ENCODE measurements around the gene AATK. TPM values are rescaled to one million over a fixed set of nuclear protein-coding genes. Genes with fewer than 3 reads are reported as not detected.
A peak's percentile ranks its signal among the peaks of the same experiment; 100 is the strongest.

AATK gene
- total and polyA plus RNA-seq, 4 experiments from 2014 or later: 0.09 to 2.1 (median 0.77) TPM

GRCh38 chr17:81139428-81139827, 26.6 kb downstream of the AATK start:
- Histone ChIP-seq H3K27me3 (ENCODE audit: insufficient read depth, low read length) (no peaks in the 10 kb centered on the region), H3K27ac (ENCODE audit: low read depth, low read length) (no peak overlapping the region), H3K4me3 (ENCODE audit: low read length in 2 of 2) (no peak overlapping the region), H3K4me1 (ENCODE audit: insufficient read depth, low read length) (no peaks in the 10 kb centered on the region), H3K36me3 (ENCODE audit: insufficient read depth, low read length) (no peaks in the 10 kb centered on the region), H3K9me3 (ENCODE audit: control insufficient read depth in 1 of 2, low read length in 2 of 2) (no peaks in the 10 kb centered on the region)
- ChIA-PET POLR2A (ENCODE audit: partially characterized antibody) (no interaction called here), CTCF (ENCODE audit: partially characterized antibody) (no interaction called here)
- intact Hi-C loops (cut with micrococcal nuclease): no loop called here
- Mint-ChIP-seq H3K36me3 (no peaks in the 10 kb centered on the region), H3K4me3 (no peak overlapping the region), H3K27ac (no peak overlapping the region), H3K4me1 (peaks cover 0 to 3% (median 0%) of the 10 kb centered on the region in 4 donors), H3K27me3 (peaks cover 2% of the 10 kb centered on the region in 2 donors), H3K9me3 (peaks cover 0 to 3% (median 0%) of the 10 kb centered on the region in 8 donors)
- DNase-seq: no peak

GRCh38 chr17:81138500-81138899, 27.5 kb downstream of the AATK start:
- H3K27ac ChIP-seq (ENCODE audit: low read depth, low read length): no peak overlapping the region
- no peaks in the 10 kb centered on the region for H3K9me3 ChIP-seq (ENCODE audit: control insufficient read depth in 1 of 2, low read length in 2 of 2)
- H3K27me3 ChIP-seq (ENCODE audit: insufficient read depth, low read length): no peaks in the 10 kb centered on the region
- H3K4me3 ChIP-seq (ENCODE audit: low read length in 2 of 2): no peak overlapping the region
- Mint-ChIP-seq H3K9me3 (peaks cover 0 to 3% (median 0%) of the 10 kb centered on the region in 8 donors), H3K4me1 (peaks cover 0 to 3% (median 0%) of the 10 kb centered on the region in 4 donors), H3K27ac (no peak overlapping the region), H3K36me3 (no peaks in the 10 kb centered on the region), H3K27me3 (peaks cover 2% of the 10 kb centered on the region in 2 donors), H3K4me3 (no peak overlapping the region)
- no peaks in the 10 kb centered on the region for H3K4me1 ChIP-seq (ENCODE audit: insufficient read depth, low read length)
- H3K36me3 ChIP-seq (ENCODE audit: insufficient read depth, low read length): no peaks in the 10 kb centered on the region
- CTCF ChIA-PET (ENCODE audit: partially characterized antibody): no interaction called here
- no peak for DNase-seq
- POLR2A ChIA-PET (ENCODE audit: partially characterized antibody): no interaction called here
- intact Hi-C loops (cut with micrococcal nuclease): no loop called here

- peaks cover 2% of the 10 kb centered on the region in 2 donors for H3K27me3 Mint-ChIP-seq
- H3K4me3 ChIP-seq (ENCODE audit: low read length in 2 of 2): no peak overlapping the region
- no peaks in the 10 kb centered on the region for H3K36me3 ChIP-seq (ENCODE audit: insufficient read depth, low read length)
- H3K9me3 ChIP-seq (ENCODE audit: control insufficient read depth in 1 of 2, low read length in 2 of 2): no peaks in the 10 kb centered on the region
- H3K27ac ChIP-seq (ENCODE audit: low read depth, low read length): no peak overlapping the region
- H3K4me1 Mint-ChIP-seq: peaks cover 0 to 3% (median 0%) of the 10 kb centered on the region in 4 donors
- H3K9me3 Mint-ChIP-seq: peaks cover 0 to 3% (median 0%) of the 10 kb centered on the region in 8 donors
- intact Hi-C loops (cut with micrococcal nuclease): no loop called here
- no peak for DNase-seq
- no peaks in the 10 kb centered on the region for H3K27me3 ChIP-seq (ENCODE audit: insufficient read depth, low read length)
- H3K27ac Mint-ChIP-seq: peak overlapping the region in 1 of 7 donors; percentile 30
- ChIA-PET POLR2A (ENCODE audit: partially characterized antibody) (no interaction called here), CTCF (ENCODE audit: partially characterized antibody) (no interaction called here)
- H3K4me3 Mint-ChIP-seq: no peak overlapping the region
- H3K4me1 ChIP-seq (ENCODE audit: insufficient read depth, low read length): no peaks in the 10 kb centered on the region
- H3K36me3 Mint-ChIP-seq: no peaks in the 10 kb centered on the region
Measured at GRCh38 chr17:81138083-81138482, 27.9 kb downstream of the AATK start.

- no peak for DNase-seq
- Histone ChIP-seq H3K4me1 (ENCODE audit: insufficient read depth, low read length) (no peaks in the 10 kb centered on the region), H3K9me3 (ENCODE audit: control insufficient read depth in 1 of 2, low read length in 2 of 2) (no peaks in the 10 kb centered on the region), H3K4me3 (ENCODE audit: low read length in 2 of 2) (no peak overlapping the region), H3K27me3 (ENCODE audit: insufficient read depth, low read length) (no peaks in the 10 kb centered on the region), H3K27ac (ENCODE audit: low read depth, low read length) (no peak overlapping the region), H3K36me3 (ENCODE audit: insufficient read depth, low read length) (no peaks in the 10 kb centered on the region)
- H3K27ac Mint-ChIP-seq: no peak overlapping the region
- peaks cover 1 to 2% of the 10 kb centered on the region in 2 donors for H3K27me3 Mint-ChIP-seq
- CTCF ChIA-PET (ENCODE audit: partially characterized antibody): no interaction called here
- intact Hi-C loops (cut with micrococcal nuclease): no loop called here
- peaks cover 0 to 3% (median 0%) of the 10 kb centered on the region in 8 donors for H3K9me3 Mint-ChIP-seq
- POLR2A ChIA-PET (ENCODE audit: partially characterized antibody): no interaction called here
- H3K4me3 Mint-ChIP-seq: no peak overlapping the region
- H3K36me3 Mint-ChIP-seq: no peaks in the 10 kb centered on the region
- peaks cover 0 to 2% (median 0%) of the 10 kb centered on the region in 4 donors for H3K4me1 Mint-ChIP-seq
Measured at GRCh38 chr17:81137248-81137647, 28.8 kb downstream of the AATK start.

- no peak overlapping the region for H3K4me3 ChIP-seq (ENCODE audit: low read length in 2 of 2)
- no peak overlapping the region for H3K27ac ChIP-seq (ENCODE audit: low read depth, low read length)
- no peaks in the 10 kb centered on the region for H3K36me3 ChIP-seq (ENCODE audit: insufficient read depth, low read length)
- H3K27me3 ChIP-seq (ENCODE audit: insufficient read depth, low read length): no peaks in the 10 kb centered on the region
- Mint-ChIP-seq H3K27ac (no peak overlapping the region), H3K9me3 (peaks cover 0 to 3% (median 0%) of the 10 kb centered on the region in 8 donors), H3K4me3 (no peak overlapping the region), H3K4me1 (peaks cover 0 to 2% (median 0%) of the 10 kb centered on the region in 4 donors), H3K36me3 (no peaks in the 10 kb centered on the region), H3K27me3 (peaks cover 0 to 2% of the 10 kb centered on the region in 2 donors)
- CTCF ChIA-PET (ENCODE audit: partially characterized antibody): no interaction called here
- DNase-seq: no peak
- intact Hi-C loops (cut with micrococcal nuclease): no loop called here
- POLR2A ChIA-PET (ENCODE audit: partially characterized antibody): no interaction called here
- H3K4me1 ChIP-seq (ENCODE audit: insufficient read depth, low read length): no peaks in the 10 kb centered on the region
- H3K9me3 ChIP-seq (ENCODE audit: control insufficient read depth in 1 of 2, low read length in 2 of 2): no peaks in the 10 kb centered on the region
Measured at GRCh38 chr17:81136366-81136765, 29.7 kb downstream of the AATK start.

- intact Hi-C loops (cut with micrococcal nuclease): no loop called here
Measured at GRCh38 chr17:81135505-81136278, 30.3 kb downstream of the AATK start.

GRCh38 chr17:81134064-81134781, 31.8 kb downstream of the AATK start:
- intact Hi-C loops (cut with micrococcal nuclease): no loop called here
- H3K27me3 Mint-ChIP-seq: no peaks in the 10 kb centered on the region
- Histone ChIP-seq H3K36me3 (ENCODE audit: insufficient read depth, low read length) (no peaks in the 10 kb centered on the region), H3K4me1 (ENCODE audit: insufficient read depth, low read length) (no peaks in the 10 kb centered on the region), H3K4me3 (ENCODE audit: low read length in 2 of 2) (no peak overlapping the region), H3K27ac (ENCODE audit: low read depth, low read length) (no peak overlapping the region), H3K27me3 (ENCODE audit: insufficient read depth, low read length) (no peaks in the 10 kb centered on the region), H3K9me3 (ENCODE audit: control insufficient read depth in 1 of 2, low read length in 2 of 2) (no peaks in the 10 kb centered on the region)
- POLR2A ChIA-PET (ENCODE audit: partially characterized antibody): no interaction called here
- H3K4me3 Mint-ChIP-seq: no peak overlapping the region
- H3K36me3 Mint-ChIP-seq: no peaks in the 10 kb centered on the region
- H3K9me3 Mint-ChIP-seq: peaks cover 0 to 3% (median 0%) of the 10 kb centered on the region in 8 donors
- CTCF ChIA-PET (ENCODE audit: partially characterized antibody): no interaction called here
- no peak for DNase-seq
- H3K4me1 Mint-ChIP-seq: peaks cover 0 to 2% (median 0%) of the 10 kb centered on the region in 4 donors
- no peak overlapping the region for H3K27ac Mint-ChIP-seq

More at GRCh38 chr17:81135505-81136278, 30.3 kb downstream of the AATK start:
- peaks cover 0 to 3% (median 0%) of the 10 kb centered on the region in 8 donors for H3K9me3 Mint-ChIP-seq
- POLR2A ChIA-PET (ENCODE audit: partially characterized antibody): no interaction called here
- no peak overlapping the region for H3K27ac Mint-ChIP-seq
- no peak overlapping the region for H3K4me3 Mint-ChIP-seq
- peaks cover 0 to 2% (median 0%) of the 10 kb centered on the region in 4 donors for H3K4me1 Mint-ChIP-seq
- Histone ChIP-seq H3K9me3 (ENCODE audit: control insufficient read depth in 1 of 2, low read length in 2 of 2) (no peaks in the 10 kb centered on the region), H3K27ac (ENCODE audit: low read depth, low read length) (no peak overlapping the region), H3K27me3 (ENCODE audit: insufficient read depth, low read length) (no peaks in the 10 kb centered on the region), H3K4me3 (ENCODE audit: low read length in 2 of 2) (no peak overlapping the region), H3K4me1 (ENCODE audit: insufficient read depth, low read length) (no peaks in the 10 kb centered on the region), H3K36me3 (ENCODE audit: insufficient read depth, low read length) (no peaks in the 10 kb centered on the region)
- no peaks in the 10 kb centered on the region for H3K36me3 Mint-ChIP-seq
- CTCF ChIA-PET (ENCODE audit: partially characterized antibody): no interaction called here
- H3K27me3 Mint-ChIP-seq: peaks cover 0 to 2% of the 10 kb centered on the region in 2 donors
- DNase-seq: no peak
